NCI-H187 treated with DMSO at 0.1 percent for 48 hours (cell line): ENCODE results near the gene CCSER1.

Experiments
- DNase-seq: peaks from one replicate; lab custom pipeline; 2025; lab: John Stamatoyannopoulos, UW

CCSER1 gene

GRCh38 chr4:90128961-90129495 is 1.8 kb downstream of the CCSER1 start:
- DNase-seq, result no peak

- no peak for DNase-seq
Observed at GRCh38 chr4:90130076-90130475, 2.9 kb downstream of the CCSER1 start.

- DNase-seq, result no peak
Observed at GRCh38 chr4:90137555-90137954, 10.4 kb downstream of the CCSER1 start.

GRCh38 chr4:90142081-90142480 is 14.9 kb downstream of the CCSER1 start:
- no peak for DNase-seq

- no peak for DNase-seq
Observed at GRCh38 chr4:90145319-90145718, 18.1 kb downstream of the CCSER1 start.

- DNase-seq, result no peak
Observed at GRCh38 chr4:90146306-90146705, 19.1 kb downstream of the CCSER1 start.

- no peak for DNase-seq
Observed at GRCh38 chr4:90148574-90149148, 21.5 kb downstream of the CCSER1 start.

- no peak for DNase-seq
Observed at GRCh38 chr4:90152024-90152423, 24.8 kb downstream of the CCSER1 start.

GRCh38 chr4:90159193-90159592 is 32.0 kb downstream of the CCSER1 start:
- DNase-seq, result no peak

GRCh38 chr4:90160044-90160443 is 32.9 kb downstream of the CCSER1 start:
- no peak for DNase-seq

- no peak for DNase-seq
Observed at GRCh38 chr4:90162566-90162965, 35.4 kb downstream of the CCSER1 start.

GRCh38 chr4:90163872-90164271 is 36.7 kb downstream of the CCSER1 start:
- DNase-seq, result no peak

- no peak for DNase-seq
Observed at GRCh38 chr4:90165883-90166282, 38.7 kb downstream of the CCSER1 start.

GRCh38 chr4:90171491-90171890 is 44.3 kb downstream of the CCSER1 start:
- DNase-seq, result no peak

GRCh38 chr4:90174621-90175023 is 47.4 kb downstream of the CCSER1 start:
- DNase-seq, result no peak

- DNase-seq, result no peak
Observed at GRCh38 chr4:90181644-90182043, 54.5 kb downstream of the CCSER1 start.

GRCh38 chr4:90183254-90183653 is 56.1 kb downstream of the CCSER1 start:
- no peak for DNase-seq

GRCh38 chr4:90184560-90184959 is 57.4 kb downstream of the CCSER1 start:
- no peak for DNase-seq

- no peak for DNase-seq
Observed at GRCh38 chr4:90185416-90185815, 58.2 kb downstream of the CCSER1 start.

GRCh38 chr4:90186229-90186628 is 59.0 kb downstream of the CCSER1 start:
- no peak for DNase-seq

GRCh38 chr4:90187148-90187884 is 60.1 kb downstream of the CCSER1 start:
- DNase-seq, result peak; percentile 43

- no peak for DNase-seq
Observed at GRCh38 chr4:90189178-90189577, 62.0 kb downstream of the CCSER1 start.

GRCh38 chr4:90189946-90190345 is 62.8 kb downstream of the CCSER1 start:
- no peak for DNase-seq

GRCh38 chr4:90190525-90190924 is 63.3 kb downstream of the CCSER1 start:
- DNase-seq, result no peak
